Natural killer cell (primary cell): ENCODE measurements around the gene CHID1. TPM values are rescaled to one million over a fixed set of nuclear protein-coding genes. Genes with fewer than 3 reads are reported as not detected.

Experiments
- ATAC-seq, 3 donors: fragments of 150-1000 bp in 2 of 3; fragments of 200-7000 bp in 1 of 3; cut with Tn5 transposase; 1 replicate in 1 of 3; 2 replicates in 2 of 3; pipeline ENCODE4 v1.10.0; 2021; ENCODE audit warnings: mild to moderate bottlenecking in 2 of 3, moderate library complexity in 2 of 3
- DNase-seq, 2 donors: peaks; one replicate each; pipeline versions ENCODE4 v3.0.0 to v3.0.0-alpha.2; 2013 to 2021; ENCODE audit warnings: mixed read lengths in 1 of 2
- H3K27ac ChIP-seq: one replicate; pipeline ENCODE4 v1.5.1; 2013; ENCODE audit warnings: mild to moderate bottlenecking, low read length
- H3K27me3 ChIP-seq: one replicate; pipeline ENCODE4 v1.6.1; 2013; ENCODE audit warnings: low read length; ENCODE audit not compliant: control insufficient read depth, insufficient read depth
- H3K36me3 ChIP-seq: one replicate; pipeline ENCODE4 v1.6.1; 2013; ENCODE audit warnings: low read length; ENCODE audit not compliant: control insufficient read depth, insufficient read depth
- H3K4me1 ChIP-seq: one replicate; pipeline ENCODE4 v1.6.1; 2013; ENCODE audit warnings: low read length; ENCODE audit not compliant: control insufficient read depth, insufficient read depth
- H3K4me3 ChIP-seq: one replicate; pipeline ENCODE4 v1.5.1; 2013; ENCODE audit warnings: low read length
- H3K9me3 ChIP-seq: one replicate; pipeline ENCODE4 v1.6.1; 2013; ENCODE audit warnings: low read length; ENCODE audit not compliant: control insufficient read depth, insufficient read depth
- H3K27ac Mint-ChIP-seq, 2 donors: one replicate each; pipeline ENCODE4 v1.8.0; 2022; ENCODE audit warnings: mild to moderate bottlenecking in 2 of 2, mixed read lengths in 2 of 2, moderate library complexity in 1 of 2
- H3K27me3 Mint-ChIP-seq, 2 donors: one replicate each; pipeline ENCODE4 v1.8.0; 2022; ENCODE audit warnings: low read depth in 2 of 2, mixed read lengths in 2 of 2
- H3K36me3 Mint-ChIP-seq: one replicate; pipeline ENCODE4 v1.8.0; 2022; ENCODE audit warnings: mixed read lengths
- H3K4me1 Mint-ChIP-seq, 2 donors: one replicate each; pipeline ENCODE4 v1.8.0; 2022; ENCODE audit warnings: mixed read lengths in 2 of 2
- H3K4me3 Mint-ChIP-seq: one replicate; pipeline ENCODE4 v1.8.0; 2022; ENCODE audit warnings: mild to moderate bottlenecking, moderate library complexity, mixed read lengths
- H3K9me3 Mint-ChIP-seq, 2 donors: one replicate each; pipeline ENCODE4 v1.8.0; 2022; ENCODE audit warnings: mixed read lengths in 2 of 2
- CTCF ChIP-seq: fragments of 200-600 bp; IDR thresholded peaks from one replicate; pipeline ENCODE4 v1.8.0; 2022; ENCODE audit warnings: antibody characterized with exemption
- WGBS: methylation state at CpG from one replicate; pipeline ENCODE4 v1.1.7; 2013; ENCODE audit warnings: missing lambda C conversion rate; ENCODE audit not compliant: insufficient coverage; 5-methylcytosine and 5-hydroxymethylcytosine counted together
- intact Hi-C: fragments of 100-400 bp; cut with micrococcal nuclease; formaldehyde crosslinking; loops from one replicate; pipeline ENCODE4 v1.14.2; 2022
- total RNA-seq, 4 donors: library from RNA; stranded (reverse); fragments of 120-200 nt in 1 of 4; gene quantifications; one replicate each; pipeline versions ENCODE4 v1.2.3 to v1.2.4, GENCODE V29; 2013 to 2022

Gene CHID1
- total RNA-seq, 3 donors from 2014 or later (not counting 1 experiment from before 2014, with no cell fraction given), result 32.6 to 40.3 (median 33.2) TPM

- no peak for TF ChIP-seq CTCF
- Mint-ChIP-seq H3K27me3 (no peaks in the 10 kb centered on the region), H3K9me3 (no peaks in the 10 kb centered on the region), H3K4me3 (peak overlapping the region; percentile 85), H3K27ac (peak overlapping the region; percentile 80 to 83), H3K36me3 (no peaks in the 10 kb centered on the region), H3K4me1 (peaks cover 38 to 40% of the 10 kb centered on the region in 2 donors)
- no peaks in the 10 kb centered on the region for H3K27me3 ChIP-seq
- ATAC-seq, result no peak
- DNase-seq, result peak in 1 of 2 donors; percentile 49
- WGBS, result 20% methylated on average over 24 of the region's 26 CpGs
- H3K36me3 ChIP-seq, result no peaks in the 10 kb centered on the region
- H3K4me1 ChIP-seq, result peaks cover 30% of the 10 kb centered on the region
- peak overlapping the region; percentile 54 for H3K4me3 ChIP-seq
- H3K27ac ChIP-seq, result peak overlapping the region; percentile 50
- H3K9me3 ChIP-seq, result no peaks in the 10 kb centered on the region
- intact Hi-C loops, result no loop called here
These were observed 15.8 kb upstream of the CHID1 start for GRCh38 chr11:926341-926916.

- no peaks in the 10 kb centered on the region for H3K36me3 ChIP-seq
- no peaks in the 10 kb centered on the region for H3K9me3 ChIP-seq
- ATAC-seq (peak; percentile 85 to 94 (median 87)), DNase-seq (peak; percentile 95 to 97)
- TF ChIP-seq CTCF, result peak; percentile 72
- H3K4me1 ChIP-seq, result peaks cover 30% of the 10 kb centered on the region
- intact Hi-C loops, result no loop called here
- no peaks in the 10 kb centered on the region for H3K27me3 ChIP-seq
- Mint-ChIP-seq H3K4me1 (peaks cover 31 to 33% of the 10 kb centered on the region in 2 donors), H3K4me3 (peak within 1 kb of the TSS; percentile 85), H3K27ac (peak within 1 kb of the TSS; percentile 80 to 83), H3K9me3 (no peaks in the 10 kb centered on the region), H3K27me3 (no peaks in the 10 kb centered on the region), H3K36me3 (no peaks in the 10 kb centered on the region)
- H3K4me3 ChIP-seq, result peak within 1 kb of the TSS; percentile 54
- WGBS, result 4% methylated on average over 115 of the region's 124 CpGs
- H3K27ac ChIP-seq, result peak within 1 kb of the TSS; percentile 61
These were observed 15.1 kb upstream of the CHID1 start, which contains the start of gene AP2A2 for GRCh38 chr11:925496-926301. TSS of gene AP2A2 (plus strand) at chr11:925870. CDS start at chr11:926022, 152 bp downstream.

- TF ChIP-seq CTCF, result no peak
- no peaks in the 10 kb centered on the region for H3K9me3 Mint-ChIP-seq
- H3K4me1 ChIP-seq, result peaks cover 30% of the 10 kb centered on the region
- intact Hi-C loops, result no loop called here
- no peak overlapping the region for H3K27ac Mint-ChIP-seq
- no peaks in the 10 kb centered on the region for H3K27me3 ChIP-seq
- H3K4me1 Mint-ChIP-seq, result peaks cover 30 to 31% of the 10 kb centered on the region in 2 donors
- WGBS, result 58% methylated on average over 28 of the region's 28 CpGs
- H3K27ac ChIP-seq, result peak overlapping the region; percentile 61
- DNase-seq (peak in 1 of 2 donors; percentile 31), ATAC-seq (no peak)
- H3K36me3 ChIP-seq, result no peaks in the 10 kb centered on the region
- H3K9me3 ChIP-seq, result no peaks in the 10 kb centered on the region
- H3K4me3 Mint-ChIP-seq, result peak overlapping the region; percentile 17
- H3K4me3 ChIP-seq, result peak overlapping the region; percentile 25
- no peaks in the 10 kb centered on the region for H3K27me3 Mint-ChIP-seq
- no peaks in the 10 kb centered on the region for H3K36me3 Mint-ChIP-seq
These were observed 14.5 kb upstream of the CHID1 start for GRCh38 chr11:925158-925495.
